Ammon's horn (tissue), 1 donor: ENCODE results near the gene CHERP.
A peak's percentile ranks its signal among the peaks of the same experiment; 100 is the strongest.
"Not testable (repeated sequence)": the region's sequence is repeated elsewhere in the genome, so short reads cannot be mapped to it uniquely, and the experiment has no call there.

Experiments used
- DNase-seq: peaks from one replicate; pipeline ENCODE4 v3.0.0-alpha.2; 2016; ENCODE audit warnings: low spot score

CHERP gene

DNA sequence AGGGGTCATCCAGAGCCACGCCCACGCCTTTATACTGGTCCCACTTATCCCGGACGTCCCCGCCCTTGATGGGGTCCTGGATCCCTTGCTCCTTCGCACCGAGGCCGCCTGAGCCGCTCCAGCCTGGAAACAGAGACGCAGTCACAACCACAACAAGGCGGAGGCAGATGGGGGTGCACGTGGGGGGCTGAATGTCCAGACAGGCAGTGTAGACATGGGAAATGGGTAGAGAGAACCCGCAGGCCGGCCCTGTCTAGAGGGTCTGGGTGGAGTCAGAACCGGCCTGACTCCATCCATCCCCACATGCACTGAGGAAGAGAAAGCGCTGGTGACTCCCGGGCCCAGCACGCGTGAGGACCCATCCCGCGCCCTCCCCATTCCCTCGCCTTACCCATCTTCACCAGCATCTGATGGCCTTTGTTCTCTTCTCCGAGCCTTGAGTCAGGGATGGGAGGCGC, 23.0 kb downstream of the CHERP start:
- no peak for DNase-seq

DNA sequence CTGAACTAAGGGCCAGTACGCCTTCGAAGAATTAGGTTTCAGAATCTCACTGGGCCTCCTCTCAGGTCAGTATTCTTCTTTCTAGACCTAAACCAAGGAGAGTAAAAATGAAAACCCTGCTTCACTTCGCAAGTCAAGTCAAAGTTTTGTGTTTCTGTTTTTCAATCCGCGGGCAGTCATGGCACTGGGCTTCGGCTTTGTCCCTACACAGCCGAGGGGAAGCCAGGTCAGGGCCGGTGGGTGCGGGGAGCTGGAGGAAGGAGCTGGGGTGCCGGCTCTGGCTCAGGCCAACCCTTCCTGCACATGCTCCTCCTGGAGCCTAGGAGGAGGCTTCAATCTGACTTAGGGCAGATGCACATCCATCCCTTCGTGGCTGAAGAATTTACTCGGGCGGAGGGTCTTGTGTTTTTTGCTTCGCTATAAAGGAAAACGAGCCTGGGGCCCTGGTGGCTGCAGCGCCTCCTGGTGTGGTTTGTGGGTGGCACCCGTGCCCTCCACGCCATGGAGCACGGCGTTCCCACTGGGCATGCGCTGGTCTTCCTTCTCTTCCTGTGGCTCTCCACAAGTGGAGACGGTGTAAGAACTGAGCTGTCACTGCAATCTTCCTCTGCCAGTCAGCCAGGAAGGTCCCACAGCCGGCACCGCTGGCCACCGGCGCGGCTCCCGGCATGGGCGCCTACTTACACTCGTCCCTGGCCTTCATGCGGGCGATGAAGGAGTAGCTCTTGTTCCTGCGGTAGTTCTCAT, 23.6 kb downstream of the CHERP start:
- no peak for DNase-seq

DNA sequence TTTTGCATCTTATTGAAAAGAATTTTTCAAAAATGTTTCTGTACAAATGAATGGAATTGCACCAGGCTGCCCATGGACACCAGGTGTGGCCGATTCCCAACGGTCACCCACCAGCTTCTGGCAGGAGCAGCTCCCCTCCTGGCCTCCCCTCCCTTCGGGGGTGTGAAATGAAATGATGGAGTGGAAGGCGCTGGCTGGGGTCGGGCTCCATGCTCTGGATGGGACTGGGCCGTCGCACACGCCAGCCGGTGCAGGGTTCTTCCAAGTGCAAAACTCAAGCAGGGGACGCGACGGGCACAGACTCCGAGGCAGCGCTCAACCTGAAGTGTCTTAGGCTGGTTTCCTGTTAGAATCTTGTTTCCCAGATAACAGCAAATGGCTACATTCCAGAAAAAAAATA, 24.2 kb downstream of the CHERP start:
- no peak for DNase-seq

DNA sequence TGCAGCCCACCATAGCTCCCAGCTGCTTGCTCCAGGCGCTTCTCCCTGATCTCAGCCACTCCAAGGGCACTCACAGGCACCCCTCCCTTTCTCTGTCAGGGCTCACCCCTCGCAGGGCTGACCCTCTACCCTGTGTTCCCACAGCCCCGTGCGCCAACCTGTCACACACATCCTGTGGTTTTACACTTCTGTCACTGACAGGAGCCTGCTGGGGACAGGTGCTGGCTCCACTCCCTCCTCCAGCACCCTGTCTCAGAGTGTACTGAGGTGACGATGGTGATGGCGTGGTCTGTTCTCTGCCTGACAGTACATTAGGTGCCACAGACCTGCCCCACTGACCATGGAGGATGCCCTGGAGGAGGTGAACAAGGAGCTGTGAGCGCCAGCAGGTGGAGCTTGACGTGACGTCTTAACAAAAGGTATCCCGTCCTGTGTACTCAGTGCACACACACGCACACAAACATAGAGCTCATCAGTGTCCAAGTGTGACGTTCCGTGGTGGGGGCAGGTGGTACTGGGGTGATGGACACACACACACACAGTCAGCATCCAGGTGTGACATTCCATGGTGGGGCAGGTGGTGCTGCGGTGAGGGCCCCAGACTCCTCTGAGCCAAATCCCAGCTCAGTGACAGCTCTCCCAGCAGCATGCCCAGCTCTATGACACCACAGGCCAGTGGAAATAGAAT, 25.2 kb downstream of the CHERP start:
- no peak for DNase-seq

DNA sequence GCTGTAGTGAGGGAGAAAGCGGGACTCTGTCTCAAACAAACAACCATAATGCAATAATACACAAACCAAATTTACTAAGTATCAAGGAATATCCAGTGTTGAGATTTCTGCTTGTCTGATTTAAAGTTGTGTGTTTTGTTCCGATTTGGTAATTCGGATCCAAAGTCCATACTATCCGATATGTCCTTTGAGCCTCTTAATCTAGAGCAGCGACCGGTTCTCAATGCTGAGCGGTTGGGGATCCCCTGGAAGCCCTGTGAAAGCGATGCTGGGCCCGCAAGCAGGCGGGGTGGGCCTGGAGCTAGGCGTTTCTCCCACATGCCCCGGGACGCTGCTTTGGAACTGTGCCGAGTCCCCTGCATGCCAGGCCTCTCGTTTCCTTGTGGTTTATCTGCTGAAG, 25.9 kb downstream of the CHERP start:
- DNase-seq, result no peak

DNA sequence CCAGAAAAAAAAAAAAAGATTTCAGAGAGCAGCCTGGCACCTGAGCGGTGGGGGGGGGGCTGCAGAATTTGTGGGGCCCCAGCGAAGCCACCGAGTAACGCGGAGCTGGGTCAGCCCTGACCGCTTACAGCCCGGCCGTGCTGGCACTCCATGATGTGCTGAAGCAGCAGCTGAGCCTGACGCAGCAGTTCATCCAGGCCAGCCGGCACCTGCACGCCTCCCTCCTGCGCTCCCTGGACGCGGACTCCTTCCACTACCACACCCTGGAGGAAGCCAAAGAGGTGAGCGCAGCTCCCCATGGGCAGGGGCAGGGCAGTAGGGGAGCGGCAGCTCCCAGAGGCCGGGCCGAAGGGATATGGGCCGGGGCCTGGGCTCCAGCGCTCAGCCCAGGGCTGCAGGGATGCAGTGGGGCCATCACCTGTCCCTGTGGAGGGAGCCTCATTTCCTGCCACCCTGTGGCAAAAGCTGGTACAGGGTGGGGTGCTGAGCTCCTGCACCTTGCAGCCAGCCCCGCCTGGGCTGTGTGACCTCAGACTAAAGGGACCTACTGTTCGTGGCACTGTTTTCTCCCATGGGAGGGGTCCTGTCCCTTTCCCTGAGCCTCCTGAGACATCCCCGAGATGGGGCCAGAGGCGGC, 27.7 kb downstream of the CHERP start:
- no peak for DNase-seq

DNA sequence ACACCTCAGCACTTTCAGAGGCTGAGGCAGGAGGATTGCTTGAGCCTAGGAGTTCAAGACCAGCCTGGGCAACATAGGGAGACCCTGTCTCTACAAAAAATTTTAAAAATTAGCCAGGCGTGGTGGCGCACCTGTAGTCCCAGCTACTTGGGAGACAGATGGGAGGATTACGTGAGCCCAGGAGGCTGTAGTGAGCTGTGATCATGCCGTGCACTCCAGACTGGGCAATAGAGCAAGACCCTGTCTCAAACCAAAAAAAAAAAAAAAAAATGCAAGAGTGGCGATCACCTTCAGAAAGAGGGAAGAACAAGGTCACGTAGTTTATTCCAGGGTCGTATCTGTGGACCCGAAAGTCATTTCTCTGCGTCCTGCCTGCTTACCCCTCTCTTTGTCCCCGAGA, 29.6 kb downstream of the CHERP start:
- not testable (repeated sequence) for DNase-seq

DNA sequence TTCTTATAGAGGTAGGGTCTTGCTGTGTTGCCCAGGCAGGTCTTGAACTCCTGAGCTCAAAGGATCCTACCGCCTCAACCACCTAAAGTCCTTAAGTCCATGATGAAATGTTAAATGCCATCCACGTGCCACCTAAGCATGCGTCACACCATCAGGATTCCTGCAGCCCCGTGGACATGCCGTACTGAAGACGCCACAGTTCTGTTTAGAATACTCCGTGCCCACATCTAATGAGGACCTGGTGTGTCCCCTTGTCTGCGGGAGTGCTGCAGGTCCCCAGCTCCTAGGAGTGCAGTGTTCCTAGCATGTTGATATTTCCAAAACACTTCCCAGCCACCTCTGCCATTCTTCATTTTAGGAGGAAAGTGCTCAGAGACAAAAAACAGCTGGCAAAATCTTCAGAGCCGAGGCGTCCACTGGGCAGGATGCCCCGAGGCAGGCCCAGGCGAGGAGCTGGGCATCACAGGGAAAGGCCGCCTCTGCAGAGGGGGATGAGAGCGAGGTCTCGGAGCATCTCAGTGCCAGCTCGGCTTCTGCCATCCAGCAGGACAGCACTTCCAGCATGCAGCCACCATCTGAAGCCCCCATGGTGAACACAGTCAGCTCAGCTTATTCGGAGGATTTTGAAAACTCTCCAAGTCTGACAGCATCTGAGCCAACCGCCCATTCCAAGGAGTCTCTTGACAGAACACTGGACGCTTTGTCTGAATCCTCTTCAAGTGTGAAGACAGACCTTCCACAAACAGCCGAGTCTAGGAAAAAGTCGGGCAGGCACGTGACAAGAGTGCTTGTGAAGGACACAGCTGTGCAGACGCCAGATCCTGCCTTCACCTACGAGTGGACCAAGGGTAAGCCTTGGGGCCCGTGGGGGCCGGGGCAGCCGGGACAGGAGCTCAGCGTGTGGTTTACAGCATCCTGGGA, 32.8 kb downstream of the CHERP start:
- peak; percentile 75 for DNase-seq

DNA sequence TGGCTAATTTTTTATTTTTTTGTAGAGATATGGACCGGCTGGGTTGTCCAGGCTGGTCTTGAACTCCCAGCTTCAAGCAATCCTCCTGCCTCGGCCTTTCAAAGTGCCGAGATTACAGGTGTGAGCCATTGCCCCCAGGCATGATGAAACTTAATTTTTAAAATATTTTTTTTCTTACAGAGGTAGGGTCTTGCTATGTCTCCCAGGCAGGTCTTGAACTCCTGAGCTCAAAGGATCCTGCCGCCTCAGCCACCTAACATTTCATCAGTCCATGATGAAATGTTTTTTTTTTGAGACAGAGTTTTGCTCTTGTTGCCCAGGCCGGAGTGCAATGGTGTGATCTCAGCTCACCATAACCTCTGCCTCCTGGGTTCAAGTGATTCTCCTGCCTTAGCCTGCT, 33.7 kb downstream of the CHERP start:
- no peak for DNase-seq

DNA sequence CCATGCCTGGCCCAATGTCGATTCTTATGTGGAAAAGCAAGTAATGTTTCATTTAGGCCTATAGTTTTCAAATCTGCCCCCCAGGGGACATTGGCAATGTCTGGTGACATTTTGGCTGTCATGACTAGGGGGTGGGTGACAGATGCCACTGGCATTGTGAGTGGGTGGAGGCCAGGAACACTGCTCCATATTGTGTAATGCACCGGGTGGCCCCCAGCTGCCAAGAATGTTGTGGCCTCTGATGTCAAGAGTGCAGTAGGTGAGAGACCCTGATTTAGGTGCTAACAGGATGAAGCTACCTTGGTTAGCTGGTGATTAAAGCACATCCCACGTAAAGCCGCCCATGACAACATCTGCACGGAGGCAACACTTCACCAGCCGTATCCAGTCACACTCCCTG, 35.3 kb downstream of the CHERP start:
- DNase-seq, result no peak

DNA sequence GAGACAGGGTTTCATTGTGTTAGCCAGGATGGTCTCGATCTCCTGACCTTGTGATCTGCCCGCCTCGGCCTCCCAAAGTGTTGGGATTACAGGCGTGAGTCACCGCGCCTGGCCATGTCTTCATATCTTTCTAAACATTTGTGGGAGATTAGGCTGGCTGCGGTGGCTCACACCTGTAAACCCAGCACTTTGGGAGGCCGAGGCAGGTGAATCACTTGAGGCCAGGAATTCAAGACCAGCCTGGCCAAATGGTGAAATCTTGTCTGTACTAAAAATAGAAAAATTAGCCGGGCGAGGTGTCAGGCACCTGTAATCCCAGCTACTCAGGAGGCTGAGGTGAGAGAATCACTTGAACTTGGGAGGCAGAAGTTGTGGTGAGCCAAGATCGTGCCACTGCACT, 36.1 kb downstream of the CHERP start:
- DNase-seq, result not testable (repeated sequence)

DNA sequence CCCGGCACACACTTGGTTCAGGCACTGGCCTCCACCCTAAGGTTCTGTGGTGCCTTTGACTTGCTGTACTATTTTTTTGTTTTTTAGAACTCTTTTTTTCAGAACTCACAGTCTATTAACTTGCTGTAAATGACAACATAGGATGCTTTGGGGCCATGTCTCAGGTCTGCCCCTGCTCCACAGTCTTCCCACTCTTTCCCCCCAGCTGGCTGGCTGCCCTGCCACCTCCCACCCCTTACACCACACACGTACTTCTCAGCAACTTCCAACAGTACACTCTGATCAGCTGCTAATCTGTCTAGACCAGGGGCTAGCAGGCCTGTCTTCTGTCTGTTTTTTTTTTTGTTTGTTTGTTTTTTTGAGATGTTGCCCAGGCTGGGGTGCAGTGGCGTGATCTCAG, 38.0 kb downstream of the CHERP start:
- DNase-seq, result no peak

DNA sequence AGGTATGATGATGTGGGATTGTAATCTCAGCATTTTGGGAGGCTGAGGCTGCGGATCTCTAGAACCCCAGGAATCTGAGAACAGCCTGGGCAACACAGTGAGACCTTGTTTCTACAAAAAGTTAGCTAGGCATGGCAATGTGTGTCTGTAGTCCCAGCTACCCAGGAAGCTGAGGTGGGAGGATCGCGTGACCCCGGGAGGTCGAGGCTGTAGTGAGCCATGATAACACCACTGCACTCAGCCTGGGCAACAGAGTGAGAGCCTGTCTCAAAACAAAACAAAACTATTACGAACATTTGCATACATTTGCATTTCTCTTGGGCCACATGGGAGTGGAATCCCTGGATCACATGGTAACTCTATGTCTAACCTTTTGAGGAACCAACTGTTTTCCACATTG, 44.4 kb downstream of the CHERP start:
- DNase-seq, result no peak

DNA sequence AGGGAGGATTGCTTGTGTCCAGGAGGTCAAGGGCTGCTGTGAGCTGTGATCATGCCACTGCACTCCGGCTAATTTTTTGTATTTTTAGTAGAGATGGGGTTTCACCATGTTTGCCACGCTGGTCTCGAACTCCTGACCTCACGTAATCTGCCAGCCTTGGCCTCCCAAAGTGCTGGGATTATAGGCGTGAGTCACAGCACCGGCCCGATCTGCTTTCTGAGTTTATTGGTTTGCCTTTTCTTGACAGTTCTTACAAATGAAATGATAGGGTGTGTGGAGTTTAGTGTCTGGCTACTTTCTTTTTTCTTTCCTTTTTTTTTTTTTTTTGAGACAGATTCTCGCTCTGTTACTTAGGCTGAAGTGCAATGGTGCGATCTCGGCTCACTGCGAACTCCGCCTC, 45.2 kb downstream of the CHERP start:
- DNase-seq, result no peak

DNA sequence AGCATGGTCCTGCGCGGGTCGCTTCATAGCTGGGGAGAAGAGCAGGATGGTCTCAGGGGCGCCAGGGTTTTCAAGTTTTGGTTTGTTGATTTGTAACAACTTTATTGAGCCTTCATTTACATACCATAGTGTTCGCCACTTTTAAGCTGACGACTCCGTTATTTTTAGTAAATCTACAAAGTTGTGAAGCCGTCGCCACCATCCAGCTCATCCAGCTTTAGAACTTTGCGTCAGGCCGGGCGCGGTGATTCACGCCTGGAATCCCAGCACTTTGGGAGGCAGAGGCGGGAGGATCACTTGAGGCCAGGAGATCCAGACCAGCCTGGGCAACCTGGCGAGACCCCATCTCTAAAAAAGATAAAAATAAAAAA, 45.6 kb downstream of the CHERP start:
- no peak for DNase-seq

DNA sequence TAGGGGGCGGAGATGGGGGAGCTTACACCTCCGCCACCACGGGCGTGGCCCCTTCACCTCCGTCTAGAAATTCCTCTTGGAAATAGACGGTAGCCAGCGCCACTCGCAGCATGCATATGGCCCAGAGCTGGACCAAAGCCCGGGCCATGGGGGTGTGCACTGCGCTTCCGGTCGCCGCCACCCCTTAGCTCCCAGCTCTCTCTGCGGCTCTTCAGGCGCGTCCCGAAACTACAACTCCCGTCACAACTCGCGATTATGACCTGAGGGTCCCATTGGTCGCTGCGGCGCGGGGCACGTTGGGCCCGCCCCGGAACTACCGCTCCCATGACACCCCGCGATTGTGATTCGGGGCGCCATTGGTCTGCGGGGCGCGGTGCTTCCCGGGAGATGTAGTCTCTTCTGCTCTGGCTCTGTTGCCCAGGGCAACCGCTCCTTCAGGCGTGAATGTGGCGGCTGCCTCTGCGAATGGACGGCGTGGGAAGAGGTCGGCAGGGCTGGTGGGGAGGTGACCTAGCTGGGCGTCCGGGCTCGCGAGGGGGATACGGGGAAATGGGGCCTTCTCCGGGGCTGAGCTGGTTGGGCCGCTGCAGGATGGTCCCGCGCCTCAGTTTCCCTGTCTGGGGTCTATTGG, 46.1 kb downstream of the CHERP start, which contains the start of the genes C19orf44 and CALR3:
C19orf44 (plus strand) TSS at position 413 of the 631 bp plus-strand sequence. CDS start 4,399 bp downstream, outside the sequence.
CALR3 (minus strand) TSS at position 186 of the 631 bp plus-strand sequence; CDS start at position 148, 38 bp downstream.
- peak; percentile 99 for DNase-seq

DNA sequence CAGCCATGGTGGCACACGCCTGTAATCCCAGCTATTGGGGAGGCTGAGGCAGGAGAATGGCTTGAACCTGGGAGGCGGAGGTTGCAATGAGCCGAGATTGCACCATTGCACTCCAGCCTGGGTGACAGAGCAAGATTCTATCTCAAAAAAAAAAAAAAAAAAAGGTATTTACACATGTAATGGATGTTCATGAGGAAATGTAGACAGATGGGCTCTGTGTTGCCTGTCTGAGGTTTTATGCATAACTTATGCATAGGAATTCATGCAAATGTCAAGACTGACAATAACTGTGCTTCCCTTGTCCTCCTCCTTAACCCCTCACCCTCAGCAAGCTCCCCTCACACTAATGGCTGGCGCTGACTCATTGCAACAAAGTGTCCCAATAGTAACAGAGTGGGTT, 55.8 kb downstream of the CHERP start:
- DNase-seq, result not testable (repeated sequence)

DNA sequence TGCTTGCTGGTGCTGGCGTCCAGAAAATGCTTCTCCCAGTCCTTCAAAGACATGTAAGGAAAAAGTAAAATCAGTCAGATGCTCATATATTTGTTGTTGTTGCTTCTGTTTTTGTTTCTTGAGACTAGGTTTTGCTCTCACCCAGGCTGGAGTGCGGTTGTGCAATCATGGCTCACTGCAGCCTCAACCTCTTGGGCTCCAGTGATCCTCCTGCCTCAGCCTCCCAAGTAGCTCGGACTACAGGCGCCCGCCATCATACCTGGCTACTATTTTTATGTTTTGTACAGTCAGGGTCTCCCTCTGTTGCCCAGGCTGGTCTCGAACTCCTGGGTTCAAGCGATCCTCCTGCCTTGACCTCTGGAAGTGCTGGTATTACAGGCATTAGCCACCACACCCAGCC, 59.5 kb downstream of the CHERP start:
- DNase-seq, result no peak

DNA sequence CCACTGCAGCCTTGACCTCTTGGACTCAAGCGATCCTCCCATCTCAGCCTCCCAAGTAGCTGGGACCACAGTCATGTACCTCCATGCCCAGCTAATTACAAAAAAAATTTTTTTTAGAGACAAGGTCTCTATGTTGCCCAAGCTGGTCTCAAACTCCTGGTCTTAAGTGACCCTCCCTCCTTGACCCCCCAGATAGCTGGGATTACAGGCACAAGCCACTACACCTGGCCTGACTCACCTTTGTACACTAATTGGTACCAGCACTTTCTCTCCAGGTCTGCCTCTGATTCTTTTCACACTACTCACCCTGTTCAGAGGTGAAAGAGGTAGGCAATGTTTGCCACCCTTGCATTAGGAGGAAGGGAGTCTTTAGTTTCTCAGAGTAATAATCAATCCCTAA, 64.9 kb downstream of the CHERP start:
- DNase-seq, result no peak

DNA sequence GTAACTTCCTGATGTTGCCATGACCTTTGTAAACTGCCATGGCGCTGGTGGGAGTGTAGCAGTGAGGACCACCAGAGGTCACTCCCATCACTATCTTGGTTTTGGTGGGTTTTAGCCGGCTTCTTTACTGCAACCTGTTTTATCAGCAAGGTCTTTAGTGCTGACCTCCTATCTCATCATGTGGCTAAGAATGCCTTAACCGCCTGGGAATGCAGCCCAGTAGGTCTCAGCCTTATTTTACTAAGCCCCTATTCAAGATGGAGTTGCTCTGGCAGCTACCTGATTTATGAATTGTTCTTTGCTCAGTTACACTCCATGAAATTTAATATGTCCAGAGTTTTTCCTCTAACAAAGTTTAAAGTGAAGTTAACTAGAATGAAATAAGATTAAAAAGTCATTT, 65.8 kb downstream of the CHERP start:
- DNase-seq, result no peak

DNA sequence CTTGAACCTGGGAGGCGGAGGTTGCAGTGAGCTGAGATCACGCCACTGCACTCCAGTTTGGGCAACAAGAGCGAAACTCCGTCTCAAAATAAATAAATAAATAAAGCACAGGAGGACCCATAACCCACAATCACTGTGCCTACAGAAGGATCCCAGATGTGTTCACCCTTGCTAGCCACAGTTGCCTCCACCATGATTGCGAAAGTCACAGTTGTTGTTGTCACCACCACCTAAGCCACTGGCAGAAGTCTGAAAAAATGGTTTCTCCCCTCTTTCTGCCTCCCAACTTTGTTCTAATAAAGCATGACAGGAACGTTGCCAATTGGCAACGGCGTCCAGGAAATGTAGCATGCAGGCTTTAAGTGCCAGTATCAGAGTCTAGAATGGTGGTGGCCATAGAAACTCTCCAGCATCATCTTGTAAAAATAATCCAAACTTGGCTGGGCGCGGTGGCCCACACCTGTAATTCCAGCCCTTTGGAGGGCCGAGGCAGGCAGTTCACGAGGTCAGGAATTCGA, 68.3 kb downstream of the CHERP start:
- no peak for DNase-seq
